Left renal pelvis (tissue), 4 donors: ENCODE results near the gene OTOP2. TPM values are rescaled to one million over a fixed set of nuclear protein-coding genes. Genes with fewer than 3 reads are reported as not detected.

Source experiments
- DNase-seq, 4 donors: peaks; one replicate each; pipeline ENCODE4 v3.0.0-alpha.2; 2013; ENCODE audit warnings: low read depth in 4 of 4, low spot score in 3 of 4
- polyA plus RNA-seq, 4 donors: library from polyadenylated mRNA; unstranded; fragments of 120-200 nt; gene quantifications; one replicate each; pipeline ENCODE4 v1.2.1, GENCODE V29; 2013; ENCODE audit not compliant: insufficient read length in 4 of 4

The OTOP2 gene
- polyA plus RNA-seq, 4 donors, result 0.08 TPM; not detected in 3

DNA sequence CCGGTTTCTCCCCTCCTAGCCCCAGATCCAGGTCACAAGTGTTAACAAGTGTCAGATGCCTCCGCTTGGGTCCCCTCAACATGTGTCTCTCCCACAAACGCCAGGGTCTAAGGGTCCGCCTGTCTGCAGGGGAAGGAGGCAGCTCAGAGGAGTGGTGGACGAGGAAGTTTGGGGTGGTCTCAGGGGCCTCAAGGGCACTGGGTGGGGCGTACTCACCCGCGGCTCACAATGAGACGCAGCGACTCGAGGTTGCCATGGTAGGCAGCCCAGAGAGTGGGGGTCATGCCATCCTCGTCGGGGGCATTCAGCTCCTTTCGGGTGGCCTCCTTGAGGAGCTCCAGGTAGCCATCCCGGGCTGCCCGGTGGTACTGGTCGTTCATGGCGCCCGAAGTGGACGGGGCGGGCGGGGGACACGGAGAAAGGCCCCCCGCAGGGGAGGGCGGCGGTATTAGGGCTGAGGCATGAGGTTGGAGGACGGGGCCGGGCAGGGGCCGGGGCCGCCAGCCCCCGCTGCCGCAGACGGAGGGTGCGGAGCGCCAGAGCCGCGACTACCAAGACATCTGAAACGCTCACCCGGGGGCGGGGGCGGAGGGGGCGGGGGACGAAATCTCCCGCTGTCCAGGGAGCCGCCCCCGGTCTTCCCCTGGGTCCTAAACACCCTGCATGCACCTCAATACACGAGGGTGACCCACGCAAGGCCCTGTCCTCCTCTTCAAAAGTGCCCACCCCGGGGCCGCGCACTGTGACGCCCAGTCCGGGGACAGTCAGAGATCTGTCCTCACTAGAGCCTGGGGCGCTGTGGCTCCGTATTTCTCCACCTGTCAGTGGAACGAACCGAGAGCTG lies 1.2 kb upstream of the OTOP2 start, which contains the start of gene USH1G:
Gene USH1G (minus strand): TSS at position 562 of the 844 bp plus-strand sequence. CDS start 182 bp downstream, at position 380.
- no peak for DNase-seq

DNA sequence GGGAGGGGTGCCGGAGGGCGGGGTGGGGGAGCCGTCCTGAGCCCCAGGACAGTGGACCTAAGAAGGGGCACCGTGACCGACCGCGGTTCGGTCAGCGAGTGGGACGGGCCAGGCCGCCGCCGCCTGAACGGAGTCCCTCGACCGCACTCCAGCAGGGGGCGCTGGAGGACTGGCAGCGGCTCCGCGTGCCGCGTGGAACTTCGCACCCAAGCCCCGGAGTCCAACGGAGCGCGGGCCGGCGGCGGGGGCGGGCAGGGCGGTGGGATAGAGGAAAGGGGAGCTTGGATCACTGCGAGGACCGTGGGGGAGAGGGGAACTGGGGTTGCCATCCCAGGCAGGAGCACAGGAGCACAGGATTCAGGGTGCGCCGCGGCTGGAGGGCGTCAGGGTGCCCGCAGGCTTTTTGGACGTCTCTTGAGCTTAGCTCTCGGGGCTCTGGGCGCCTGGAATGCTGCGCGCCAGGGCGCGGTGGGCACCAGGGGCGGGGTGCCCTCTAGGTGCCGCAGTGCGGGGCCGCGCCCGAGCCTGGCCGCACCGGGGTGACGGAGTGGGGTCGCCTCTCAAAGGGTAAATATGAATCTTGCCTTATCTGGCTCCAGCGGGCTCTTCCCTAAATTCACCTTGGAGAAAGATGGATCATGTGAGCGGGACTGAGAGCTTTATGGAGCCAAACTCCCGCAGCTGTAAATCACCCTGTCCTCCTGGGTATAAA lies 379 bp upstream of the OTOP2 start:
- DNase-seq, result no peak

DNA sequence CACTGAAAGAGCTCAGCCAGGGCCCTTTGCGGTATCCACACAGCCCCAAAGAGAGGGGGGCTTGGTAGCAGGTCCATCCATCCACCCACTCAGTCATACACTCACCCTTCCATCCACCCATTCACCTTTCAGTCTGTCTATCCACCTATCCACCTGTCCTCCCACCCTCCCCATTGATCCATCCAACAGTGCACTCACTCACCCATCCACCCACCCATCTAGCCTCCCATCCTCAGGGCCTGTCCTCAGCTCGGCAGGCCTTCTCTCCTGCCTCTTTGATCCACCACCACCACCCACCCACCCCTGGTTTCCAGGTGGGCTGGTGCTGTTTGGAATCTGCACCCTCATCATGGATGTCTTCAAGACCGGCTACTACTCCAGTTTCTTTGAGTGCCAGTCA lies 1.2 kb downstream of the OTOP2 start:
- DNase-seq, result no peak

DNA sequence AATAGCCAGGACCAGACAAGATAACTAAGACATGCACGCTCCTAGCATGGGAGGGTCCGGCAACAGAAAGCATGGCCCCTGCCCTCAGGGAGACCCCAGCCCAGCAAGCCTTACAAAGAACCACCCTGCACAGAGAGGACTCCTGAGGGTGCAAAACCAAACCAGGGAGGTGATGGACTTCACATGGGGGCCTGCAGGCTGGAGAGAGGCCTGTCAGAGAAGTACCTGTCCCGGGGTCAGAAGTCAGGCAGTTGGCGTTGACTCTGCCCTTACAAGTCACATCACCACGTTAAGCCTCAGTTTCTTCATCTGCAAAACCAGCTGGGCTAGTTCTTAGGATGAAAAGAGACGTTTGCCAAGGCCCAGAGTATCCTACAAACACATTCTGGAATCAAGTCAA lies 4.7 kb downstream of the OTOP2 start:
- no peak for DNase-seq

DNA sequence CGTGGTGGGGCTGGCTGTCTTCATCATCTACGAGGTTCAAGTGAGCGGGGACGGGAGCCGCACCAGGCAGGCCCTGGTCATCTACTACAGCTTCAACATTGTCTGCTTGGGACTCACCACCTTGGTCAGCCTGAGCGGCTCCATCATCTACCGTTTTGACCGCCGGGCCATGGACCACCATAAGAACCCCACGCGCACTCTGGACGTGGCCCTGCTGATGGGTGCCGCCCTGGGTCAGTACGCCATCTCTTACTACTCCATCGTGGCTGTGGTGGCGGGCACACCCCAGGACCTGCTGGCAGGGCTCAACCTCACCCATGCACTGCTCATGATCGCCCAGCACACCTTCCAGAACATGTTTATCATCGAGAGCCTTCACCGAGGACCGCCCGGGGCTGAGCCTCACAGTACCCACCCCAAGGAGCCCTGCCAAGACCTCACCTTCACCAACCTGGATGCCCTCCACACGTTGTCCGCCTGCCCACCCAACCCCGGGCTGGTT lies 6.5 kb downstream of the OTOP2 start:
- no peak for DNase-seq

DNA sequence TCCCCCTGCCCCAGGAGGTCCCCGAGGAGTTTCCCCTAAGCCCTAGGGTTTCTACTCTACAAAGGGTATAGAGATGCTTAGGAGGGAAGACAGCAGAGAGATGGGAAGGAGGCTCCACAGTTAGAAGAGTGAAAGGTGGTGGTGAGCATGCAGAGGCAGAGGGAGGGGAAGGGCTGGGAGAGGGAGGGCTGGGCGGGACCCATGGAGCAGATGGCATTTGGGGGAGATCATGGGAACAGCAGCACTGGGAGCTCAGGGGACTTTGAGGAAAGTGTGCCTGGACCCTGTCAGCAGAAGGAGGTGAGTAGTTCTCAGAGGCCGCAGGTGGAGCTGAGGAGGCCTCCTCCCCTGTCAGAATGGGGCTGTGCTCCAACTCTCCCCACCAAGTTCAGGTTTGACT lies 11.0 kb downstream of the OTOP2 start:
- DNase-seq, result no peak

DNA sequence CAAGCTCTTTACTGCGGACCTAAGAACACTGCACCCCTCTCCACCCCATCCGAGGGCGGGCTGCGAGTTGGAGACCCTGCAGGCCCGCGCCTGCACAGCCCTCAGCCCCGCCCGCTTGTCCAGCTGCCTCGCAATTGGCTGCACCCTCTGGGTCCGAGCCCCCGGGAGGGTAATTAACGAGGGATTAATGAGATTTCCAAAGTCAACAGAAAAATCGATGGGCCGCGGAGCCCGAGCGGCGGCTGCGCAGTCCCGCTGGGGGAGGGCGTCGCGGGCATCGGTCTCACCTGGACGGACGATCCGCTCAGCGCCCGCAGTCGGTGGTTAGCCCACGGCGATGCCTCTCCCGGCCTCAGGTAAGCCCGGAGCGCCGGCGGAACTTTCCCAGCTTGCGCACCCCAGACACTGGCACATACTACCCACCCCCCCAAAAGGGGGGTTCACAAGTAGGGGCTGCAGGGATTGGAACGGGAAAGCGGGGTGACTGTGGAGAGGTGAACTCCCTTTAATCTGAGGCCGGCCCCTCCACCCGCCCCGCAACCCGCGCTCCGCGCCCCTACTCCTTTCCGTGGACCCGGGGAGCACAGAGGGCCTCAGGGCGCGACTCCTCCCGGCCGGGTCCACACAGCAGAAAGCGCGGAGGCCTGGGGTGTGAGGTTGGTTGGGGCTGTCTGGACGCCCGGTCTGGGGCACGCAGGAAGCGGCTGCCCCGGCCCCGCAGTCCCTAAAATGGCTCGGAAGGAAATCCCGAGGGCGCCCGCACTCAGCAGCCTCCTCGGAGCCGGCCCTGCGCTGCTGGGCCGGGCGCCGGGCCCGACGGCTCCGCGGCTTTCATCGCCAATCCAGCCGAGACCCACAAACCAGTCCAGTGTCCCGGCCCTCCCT lies 11.8 kb downstream of the OTOP2 start, which contains the start of gene OTOP3:
Gene OTOP3 (plus strand): TSS at position 314 of the 885 bp plus-strand sequence. CDS start 24 bp downstream, at position 338.
- DNase-seq, result no peak

GRCh38 chr17:74936470-74936799 lies 12.4 kb downstream of the OTOP2 start:
- no peak for DNase-seq

- DNase-seq, result no peak
Observed at GRCh38 chr17:74937064-74938051, 13.3 kb downstream of the OTOP2 start.

GRCh38 chr17:74938194-74938950 lies 14.3 kb downstream of the OTOP2 start:
- DNase-seq, result no peak

DNA sequence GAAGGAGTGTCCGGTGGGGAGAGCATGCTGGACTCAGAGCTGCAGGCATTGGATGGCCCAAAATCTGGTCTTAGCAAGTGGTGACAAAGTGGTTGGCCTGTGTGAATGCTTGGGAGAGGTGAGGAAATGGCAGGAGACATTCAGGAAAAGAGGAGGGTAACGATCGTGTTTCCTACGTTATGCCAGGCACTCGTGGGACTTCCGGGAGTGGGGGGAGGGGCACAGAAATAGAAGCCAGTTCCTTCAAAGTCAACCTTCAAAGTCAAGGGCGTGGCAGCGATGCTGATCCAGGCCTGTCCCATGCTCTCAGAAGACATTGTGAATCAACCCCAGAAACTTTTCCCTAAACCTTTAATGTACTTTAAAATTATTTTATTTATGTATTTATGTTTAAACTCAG lies 15.5 kb downstream of the OTOP2 start:
- DNase-seq, result no peak

DNA sequence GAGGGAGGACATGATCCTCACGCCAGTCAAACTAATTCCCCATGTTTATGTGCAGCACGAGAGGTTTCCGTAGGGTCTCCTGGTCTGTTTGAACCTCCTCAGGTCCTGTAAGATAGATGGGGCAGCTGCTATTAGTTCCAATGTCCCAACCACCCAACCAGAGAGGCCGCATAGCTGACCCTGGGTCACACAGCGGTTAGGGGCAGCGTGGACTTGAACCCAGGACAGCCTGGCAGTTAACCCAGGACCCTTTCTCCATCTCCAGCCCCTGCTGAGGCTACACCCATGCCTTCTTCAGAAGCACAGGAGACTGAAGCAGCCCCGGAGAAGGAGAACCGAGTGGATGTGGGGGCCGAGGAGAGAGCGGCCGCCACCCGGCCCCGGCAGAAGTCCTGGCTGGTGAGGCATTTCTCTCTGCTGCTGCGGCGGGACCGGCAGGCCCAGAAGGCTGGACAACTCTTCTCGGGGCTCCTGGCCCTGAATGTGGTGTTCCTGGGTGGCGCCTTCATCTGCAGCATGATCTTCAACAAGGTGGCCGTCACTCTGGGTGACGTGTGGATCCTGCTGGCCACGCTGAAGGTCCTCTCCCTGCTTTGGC lies 17.2 kb downstream of the OTOP2 start:
- no peak for DNase-seq

DNA sequence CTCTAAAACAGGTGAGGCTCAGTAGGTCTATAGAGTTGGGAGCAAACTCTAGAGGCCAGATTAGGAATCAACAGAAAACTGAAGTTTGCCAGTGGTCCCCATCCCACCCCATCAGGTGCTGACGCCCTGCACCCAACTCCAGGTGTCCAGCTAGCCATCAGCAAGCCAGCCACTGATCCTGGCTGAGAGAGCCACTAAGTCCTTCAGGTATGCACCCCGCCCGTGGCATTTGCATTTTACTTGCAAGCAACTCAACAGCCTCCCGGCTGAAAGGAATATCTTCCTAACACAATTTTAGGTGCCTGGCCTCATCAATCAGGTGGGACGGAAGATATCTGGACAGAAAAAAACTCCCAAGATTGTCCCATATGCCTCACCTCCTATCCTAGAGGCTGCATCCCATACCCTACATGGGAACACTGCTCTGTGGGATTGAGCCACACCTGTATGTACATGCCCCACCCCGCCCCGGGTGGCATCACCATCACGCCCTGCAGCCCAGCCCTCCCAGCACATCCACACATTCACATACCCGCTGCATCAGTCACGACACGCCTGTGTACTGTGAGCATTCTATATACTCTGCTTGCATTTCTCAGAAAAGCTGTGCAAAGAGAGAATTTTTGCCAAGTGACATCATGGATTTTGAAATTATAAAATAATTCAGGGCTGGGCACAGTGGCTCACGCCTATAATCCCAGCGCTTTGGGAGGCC lies 19.9 kb downstream of the OTOP2 start:
- no peak for DNase-seq

- no peak for DNase-seq
Observed at GRCh38 chr17:74945543-74945942, 21.5 kb downstream of the OTOP2 start.

GRCh38 chr17:74946641-74947040 lies 22.6 kb downstream of the OTOP2 start:
- no peak for DNase-seq

- no peak for DNase-seq
Observed at GRCh38 chr17:74947041-74947754, 23.1 kb downstream of the OTOP2 start.

DNA sequence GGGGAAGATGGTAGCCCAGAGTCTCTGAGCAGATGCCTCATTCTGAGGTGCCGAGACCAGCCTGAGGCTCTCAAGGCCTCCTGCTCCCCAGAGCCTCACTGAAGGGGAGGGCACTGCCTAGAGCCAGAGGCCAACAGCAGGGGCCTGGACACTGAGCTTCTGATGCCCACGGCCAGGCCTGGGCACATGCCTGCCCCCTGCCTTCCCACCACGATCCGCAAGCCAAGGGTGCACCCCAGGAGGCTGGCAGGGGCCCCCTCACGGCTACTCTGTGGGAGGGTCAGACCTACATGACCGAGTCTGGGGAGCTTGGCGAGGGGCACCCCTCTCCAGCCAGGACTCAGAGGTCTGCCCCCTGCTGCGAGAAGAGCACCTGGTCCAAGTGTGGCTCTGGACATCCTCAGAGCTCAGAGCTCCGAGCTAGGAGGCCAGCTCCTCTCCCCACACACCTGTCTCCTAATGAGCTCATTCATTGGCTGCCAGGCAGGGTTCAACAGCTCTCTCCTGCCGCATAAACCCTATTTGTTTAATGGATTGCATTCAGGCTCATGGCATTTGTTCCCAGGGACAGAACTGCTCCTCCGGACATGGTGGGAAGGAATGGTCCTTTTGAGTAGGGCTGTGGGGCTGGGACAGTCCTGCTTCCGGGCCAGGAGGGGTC lies 25.5 kb downstream of the OTOP2 start:
- DNase-seq, result no peak
